Gastrocnemius medialis (tissue), 4 donors: Measurements from ENCODE around the gene MAGEB3. TPM values are rescaled to one million over a fixed set of nuclear protein-coding genes. Genes with fewer than 3 reads are reported as not detected.

Experiments used
- ATAC-seq, 2 donors: fragments of 150-250 bp; one replicate each; pipeline ENCODE4 v1.9.1; 2016
- DNase-seq, 2 donors: peaks; one replicate each; pipeline ENCODE4 v3.0.0-alpha.2; 2019
- H3K27ac ChIP-seq, 4 donors: fragments of 200-600 bp; sonication (generic); 1 replicate in 1 of 4; 2 replicates in 3 of 4; pipeline ENCODE4 v1.5.1; 2016 to 2018; ENCODE audit warnings: mild to moderate bottlenecking in 2 of 4, moderate library complexity in 1 of 4
- H3K27me3 ChIP-seq, 3 donors: fragments of 200-600 bp; sonication (generic) in 2 of 3; 1 replicate in 1 of 3; 2 replicates in 2 of 3; pipeline versions ENCODE4 v1.5.1 to v1.6.0; 2016 to 2019; ENCODE audit warnings: mild to moderate bottlenecking in 1 of 3, moderate library complexity in 1 of 3
- H3K36me3 ChIP-seq, 2 donors: fragments of 200-600 bp; sonication (generic) in 1 of 2; one replicate each; pipeline ENCODE4 v1.5.1; 2017 to 2018
- H3K4me1 ChIP-seq, 2 donors: fragments of 200-600 bp; sonication (generic) in 1 of 2; one replicate each; pipeline ENCODE4 v1.5.1; 2016 to 2017; ENCODE audit warnings: mild to moderate bottlenecking in 2 of 2
- H3K4me3 ChIP-seq, 4 donors: fragments of 200-600 bp; sonication (generic) in 3 of 4; 1 replicate in 1 of 4; 2 replicates in 3 of 4; pipeline ENCODE4 v1.5.1; 2016 to 2019; ENCODE audit warnings: mild to moderate bottlenecking in 2 of 4
- H3K9me3 ChIP-seq, 3 donors: fragments of 200-600 bp; sonication (generic) in 2 of 3; 1 replicate in 1 of 3; 2 replicates in 2 of 3; pipeline ENCODE4 v1.5.1; 2016 to 2019
- CTCF ChIP-seq, 5 experiments: fragments of 450-650 bp in 3 of 5; fragments of 200-600 bp in 2 of 5; sonication (generic) in 2 of 5; IDR thresholded peaks in 4 of 5; conservative IDR thresholded peaks in 1 of 5; 1 replicate in 4 of 5; 2 replicates in 1 of 5; pipeline ENCODE4 v1.5.1; 2016 to 2019; ENCODE audit warnings: antibody characterized with exemption in 5 of 5, mild to moderate bottlenecking in 3 of 5, moderate library complexity in 3 of 5
- POLR2A ChIP-seq, 2 donors: fragments of 450-650 bp; IDR thresholded peaks; one replicate each; pipeline ENCODE4 v1.6.1; 2017; ENCODE audit warnings: antibody characterized with exemption in 2 of 2, mild to moderate bottlenecking in 2 of 2, moderate library complexity in 2 of 2
- in situ Hi-C, 4 donors: fragments of 200-750 bp; cut with MboI; loops; one replicate each; pipeline versions ENCODE4 v1.15.0 to v1.8.0; 2017; ENCODE audit warnings: low sequenced_read_pairs in 4 of 4
- intact Hi-C: fragments of 100-400 bp; cut with DNase I; formaldehyde crosslinking; loops from one replicate; pipeline ENCODE4 v1.15.1; 2023; ENCODE audit warnings: low total_unique reads
- total RNA-seq, 4 donors: library from RNA; depleted of rRNA; stranded (reverse); fragments of >200 nt; gene quantifications; one replicate each; pipeline versions ENCODE4 v1.1.0 to v1.2.3, GENCODE V29; 2016

MAGEB3 gene
- total RNA-seq, 4 donors from 2014 or later: not detected

- Histone ChIP-seq H3K27me3 (no peaks in the 10 kb centered on the region), H3K4me1 (no peaks in the 10 kb centered on the region), H3K9me3 (no peaks in the 10 kb centered on the region), H3K27ac (no peak within 1 kb of the TSS), H3K4me3 (no peak within 1 kb of the TSS), H3K36me3 (no peaks in the 10 kb centered on the region)
- in situ Hi-C loops (no loop called here), intact Hi-C loops (no loop called here)
- TF ChIP-seq CTCF (IDR thresholded peaks at IDR 0.05 in 4 of 5, conservative IDR thresholded peaks at IDR 0.05 in 1 of 5): no peak
- no peak for TF ChIP-seq POLR2A (IDR thresholded peaks at IDR 0.05)
- no peak for DNase-seq
- ATAC-seq: no peak
Measured at GRCh38 chrX:30246769-30247489, 16.5 kb downstream of the MAGEB3 start, which contains the start of gene MAGEB1. Gene MAGEB1 (plus strand): TSS chrX:30247146. CDS start chrX:30250494, 3,348 bp downstream.

- H3K9me3 ChIP-seq: no peaks in the 10 kb centered on the region
- H3K36me3 ChIP-seq: no peaks in the 10 kb centered on the region
- no peaks in the 10 kb centered on the region for H3K27me3 ChIP-seq
- ATAC-seq (no peak), DNase-seq (no peak)
- TF ChIP-seq POLR2A (IDR thresholded peaks at IDR 0.05): no peak
- no peak for TF ChIP-seq CTCF (IDR thresholded peaks at IDR 0.05 in 4 of 5, conservative IDR thresholded peaks at IDR 0.05 in 1 of 5)
- in situ Hi-C loops (no loop called here), intact Hi-C loops (no loop called here)
- H3K27ac ChIP-seq: no peak overlapping the region
- no peak overlapping the region for H3K4me3 ChIP-seq
- no peaks in the 10 kb centered on the region for H3K4me1 ChIP-seq
Measured at GRCh38 chrX:30248854-30249253, 18.4 kb downstream of the MAGEB3 start.

- Histone ChIP-seq H3K4me1 (no peaks in the 10 kb centered on the region), H3K4me3 (no peak overlapping the region), H3K9me3 (no peaks in the 10 kb centered on the region), H3K36me3 (no peaks in the 10 kb centered on the region), H3K27ac (no peak overlapping the region), H3K27me3 (no peaks in the 10 kb centered on the region)
- DNase-seq (no peak), ATAC-seq (no peak)
- in situ Hi-C loops (no loop called here), intact Hi-C loops (no loop called here)
- no peak for TF ChIP-seq POLR2A (IDR thresholded peaks at IDR 0.05)
Measured at GRCh38 chrX:30253257-30253656, 22.8 kb downstream of the MAGEB3 start.

- no peak for TF ChIP-seq POLR2A (IDR thresholded peaks at IDR 0.05)
- TF ChIP-seq CTCF (IDR thresholded peaks at IDR 0.05 in 4 of 5, conservative IDR thresholded peaks at IDR 0.05 in 1 of 5): no peak
- Histone ChIP-seq H3K27me3 (no peaks in the 10 kb centered on the region), H3K9me3 (no peaks in the 10 kb centered on the region), H3K27ac (no peak overlapping the region), H3K36me3 (no peaks in the 10 kb centered on the region), H3K4me3 (no peak overlapping the region), H3K4me1 (no peaks in the 10 kb centered on the region)
- in situ Hi-C loops: no loop called here
- DNase-seq: no peak
- no peak for ATAC-seq
- intact Hi-C loops: no loop called here
Measured at GRCh38 chrX:30259927-30260326, 29.5 kb downstream of the MAGEB3 start.

GRCh38 chrX:30261012-30261411 lies 30.6 kb downstream of the MAGEB3 start:
- TF ChIP-seq CTCF (IDR thresholded peaks at IDR 0.05 in 4 of 5, conservative IDR thresholded peaks at IDR 0.05 in 1 of 5) (no peak), POLR2A (IDR thresholded peaks at IDR 0.05) (no peak)

More at GRCh38 chrX:30261012-30261411, 30.6 kb downstream of the MAGEB3 start:
- no peak for ATAC-seq
- no peaks in the 10 kb centered on the region for H3K4me1 ChIP-seq
- H3K27me3 ChIP-seq: no peaks in the 10 kb centered on the region
- no peak overlapping the region for H3K27ac ChIP-seq
- no peaks in the 10 kb centered on the region for H3K9me3 ChIP-seq
- H3K36me3 ChIP-seq: no peaks in the 10 kb centered on the region
- no peak overlapping the region for H3K4me3 ChIP-seq
- in situ Hi-C loops (no loop called here), intact Hi-C loops (no loop called here)
- no peak for DNase-seq
